HG03565 (cell line): ENCODE results near the gene HFE.

Source experiments
- ATAC-seq: cut with Tn5 transposase; IDR thresholded peaks from one replicate; pipeline ENCODE4 v1.9.1; 2021; ENCODE audit warnings: mild to moderate bottlenecking, moderate library complexity; ENCODE audit not compliant: unreplicated experiment

Gene HFE

GRCh38 chr6:26130581-26131249 lies 43.5 kb downstream of the HFE start:
- no peak for ATAC-seq

- ATAC-seq: no peak
These were observed 44.4 kb downstream of the HFE start for GRCh38 chr6:26131618-26132017.

GRCh38 chr6:26133730-26134129 lies 46.5 kb downstream of the HFE start:
- no peak for ATAC-seq

GRCh38 chr6:26136321-26136720 lies 49.1 kb downstream of the HFE start:
- no peak for ATAC-seq

- no peak for ATAC-seq
These were observed 53.2 kb downstream of the HFE start for GRCh38 chr6:26140254-26140966.

- ATAC-seq: no peak
These were observed 53.7 kb downstream of the HFE start for GRCh38 chr6:26140967-26141294.

GRCh38 chr6:26141378-26141904 lies 54.2 kb downstream of the HFE start:
- ATAC-seq: no peak

GRCh38 chr6:26142026-26142425 lies 54.8 kb downstream of the HFE start:
- no peak for ATAC-seq
